Measurements from ENCODE around the gene DYNC1LI1.
A peak's percentile ranks its signal among the peaks of the same experiment; 100 is the strongest.
"Not testable (repeated sequence)": the region's sequence is repeated elsewhere in the genome, so short reads cannot be mapped to it uniquely, and the experiment has no call there.

The DYNC1LI1 gene

GRCh38 chr3:32583708-32584107 lies 13.1 kb upstream of the DYNC1LI1 start:
- DNase-seq (ENCODE audit: low spot score): no peak

GRCh38 chr3:32578669-32579068 lies 8.0 kb upstream of the DYNC1LI1 start:
- not testable (repeated sequence) for DNase-seq (ENCODE audit: low spot score)

DNA sequence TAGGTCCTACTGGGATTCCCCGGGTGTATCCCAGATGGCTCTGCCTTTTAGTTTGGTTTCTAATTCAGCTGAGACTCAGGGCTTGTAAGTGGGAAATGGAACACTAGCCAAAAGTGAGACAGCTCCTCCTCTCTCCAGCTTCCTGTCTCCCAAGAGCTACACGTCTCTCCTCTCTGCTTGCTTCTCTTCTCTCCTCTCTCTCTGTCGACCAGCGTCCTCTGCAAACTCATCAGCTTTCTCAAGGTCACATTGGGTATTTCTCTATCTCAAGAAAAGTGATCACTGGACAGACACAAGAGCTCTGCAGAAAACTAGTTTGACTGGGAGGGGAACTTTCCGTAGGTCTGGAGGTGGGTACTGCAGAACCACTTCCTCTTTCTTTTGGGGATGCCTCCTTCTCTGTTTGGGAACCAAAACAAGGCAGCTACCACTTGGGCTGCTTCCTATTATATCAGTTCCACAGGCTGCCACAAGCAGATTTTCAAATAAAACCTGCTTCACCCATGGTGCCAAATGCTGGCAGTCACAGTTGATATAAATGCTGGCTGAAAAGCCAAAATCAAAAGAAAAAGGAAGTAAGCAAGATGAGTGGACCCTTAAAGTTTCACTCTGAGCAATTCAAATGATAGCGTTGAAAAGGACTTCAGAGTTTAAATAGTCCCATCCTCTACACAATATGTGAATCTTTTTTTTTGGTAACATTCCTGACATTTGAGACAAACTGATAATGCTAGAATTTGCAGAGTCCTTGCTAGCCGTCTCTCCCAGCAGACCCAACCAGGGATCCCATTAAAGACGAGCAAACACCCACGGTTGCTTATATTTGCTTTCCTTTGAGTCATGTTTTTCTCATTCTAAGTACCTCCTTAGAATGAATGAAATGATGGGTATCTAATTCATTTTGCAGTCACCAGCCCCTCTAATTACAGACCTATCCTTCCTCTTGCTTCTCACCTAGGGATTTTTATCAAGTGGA lies 7.2 kb upstream of the DYNC1LI1 start:
- DNase-seq (ENCODE audit: low spot score): peak; percentile 18

- no peak for DNase-seq (ENCODE audit: low spot score)
Measured at GRCh38 chr3:32577174-32577573, 6.5 kb upstream of the DYNC1LI1 start.

DNA sequence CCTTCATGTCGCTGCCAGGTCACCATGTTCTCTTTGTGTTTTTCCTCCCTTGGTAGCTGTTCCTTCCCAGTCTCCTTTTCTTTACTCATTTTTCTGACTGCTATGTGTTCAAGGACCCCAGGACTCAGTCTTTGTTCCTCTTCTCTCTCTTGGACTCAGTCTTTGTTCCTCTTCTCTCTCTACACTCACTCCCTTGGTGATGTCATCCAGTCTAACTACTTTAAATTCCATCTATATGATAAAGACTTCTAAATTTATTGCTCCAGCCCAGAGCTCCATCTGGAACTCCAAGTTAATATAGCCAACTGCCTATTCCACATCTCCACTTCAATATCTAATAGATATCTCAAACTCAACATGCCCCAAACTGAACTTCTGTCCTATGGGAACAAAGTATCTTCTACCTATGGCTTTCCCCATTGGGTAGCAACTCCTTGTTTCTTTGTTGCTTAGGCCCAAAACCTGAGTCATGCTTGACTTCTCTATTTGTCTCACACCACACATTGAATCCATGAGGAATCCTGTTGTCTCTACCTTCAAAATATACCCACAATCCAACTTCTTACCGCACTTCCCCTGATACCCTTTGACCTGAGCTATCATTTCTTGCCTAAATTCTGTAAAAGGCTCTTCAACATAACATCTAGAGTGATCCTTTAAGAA lies 4.9 kb upstream of the DYNC1LI1 start:
- DNase-seq (ENCODE audit: low spot score): no peak

- no peak for DNase-seq (ENCODE audit: low spot score)
Measured at GRCh38 chr3:32571192-32571485, 481 bp upstream of the DYNC1LI1 start.

GRCh38 chr3:32569540-32570420 lies 878 bp downstream of the DYNC1LI1 start:
- peak; percentile 13 for DNase-seq (ENCODE audit: low spot score)

GRCh38 chr3:32568953-32569352 lies 1.7 kb downstream of the DYNC1LI1 start:
- no peak for DNase-seq (ENCODE audit: low spot score)

GRCh38 chr3:32564195-32564594 lies 6.5 kb downstream of the DYNC1LI1 start:
- DNase-seq (ENCODE audit: low spot score): no peak

DNA sequence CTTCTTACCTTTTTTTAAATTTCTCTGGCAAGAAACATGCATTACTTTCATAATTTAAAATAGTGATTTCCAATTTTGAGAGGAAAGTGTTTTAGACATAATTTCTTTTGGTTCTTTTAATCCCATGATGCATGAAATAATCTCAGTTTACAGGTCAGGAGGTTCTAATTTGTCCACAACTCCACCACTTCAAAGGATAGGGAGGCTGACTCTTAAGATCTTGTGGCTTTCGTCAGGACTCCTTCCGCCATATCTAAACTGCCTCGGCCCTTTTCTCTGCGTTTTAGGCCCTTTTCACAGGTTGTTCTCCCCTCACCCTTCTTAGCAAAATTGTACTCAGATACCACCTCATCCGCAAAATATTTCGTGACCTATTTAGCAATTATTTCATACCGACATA lies 8.0 kb downstream of the DYNC1LI1 start:
- no peak for DNase-seq (ENCODE audit: low spot score)

DNA sequence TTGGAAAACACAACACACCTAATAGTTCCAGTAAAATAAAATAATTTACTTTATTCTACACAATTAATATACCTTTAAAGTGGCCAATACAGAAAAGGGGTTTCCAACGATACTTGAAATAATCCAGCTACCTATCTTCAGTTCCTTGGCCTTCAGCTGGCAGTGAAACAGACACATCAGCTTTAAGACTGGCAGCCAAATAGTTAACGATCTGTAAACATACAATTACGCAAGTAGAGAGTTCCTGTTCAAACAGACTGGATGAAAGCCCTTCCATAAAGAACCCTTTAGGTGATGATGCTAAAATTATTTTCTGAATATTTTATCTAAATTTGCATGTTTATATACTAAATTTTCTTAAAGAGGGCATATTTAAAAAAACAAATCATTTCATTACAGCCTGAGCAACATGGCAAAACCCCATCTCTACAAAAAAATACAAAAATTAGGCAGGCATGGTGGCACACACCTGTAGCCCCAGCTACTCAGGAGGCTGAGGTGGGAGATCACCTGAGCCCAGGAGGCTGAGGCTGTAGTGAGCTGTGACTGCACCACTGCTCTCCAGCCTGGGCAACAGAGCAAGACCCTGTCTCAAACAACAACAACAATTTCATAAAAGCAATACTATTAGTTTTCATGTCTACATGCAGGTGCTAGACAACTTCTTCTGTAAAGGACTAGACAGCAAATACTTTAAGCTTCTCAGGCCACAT lies 12.9 kb downstream of the DYNC1LI1 start:
- no peak for DNase-seq (ENCODE audit: low spot score)

- DNase-seq (ENCODE audit: low spot score): no peak
Measured at GRCh38 chr3:32556332-32556731, 14.3 kb downstream of the DYNC1LI1 start.

GRCh38 chr3:32553973-32554372 lies 16.7 kb downstream of the DYNC1LI1 start:
- no peak for DNase-seq (ENCODE audit: low spot score)

- DNase-seq (ENCODE audit: low spot score): no peak
Measured at GRCh38 chr3:32553459-32553858, 17.2 kb downstream of the DYNC1LI1 start.

DNA sequence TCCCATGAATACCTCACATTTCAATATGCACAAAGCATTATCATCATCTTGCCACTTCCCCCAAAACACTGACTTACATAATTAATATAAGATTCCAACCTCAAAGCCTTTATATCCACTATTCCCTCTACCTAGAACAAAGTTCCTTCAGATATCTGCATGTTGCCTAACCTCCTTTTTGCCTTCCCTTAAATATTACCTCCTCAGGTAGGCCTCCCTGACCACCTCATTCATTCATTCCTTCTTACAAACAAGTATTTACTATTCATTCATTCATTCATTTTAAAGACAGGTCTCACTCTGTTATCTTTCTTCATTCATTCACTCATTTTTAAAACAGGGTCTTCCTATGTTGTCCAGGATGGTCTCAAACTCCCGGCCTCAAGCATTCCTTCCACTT lies 18.6 kb downstream of the DYNC1LI1 start:
- DNase-seq (ENCODE audit: low spot score): no peak

DNA sequence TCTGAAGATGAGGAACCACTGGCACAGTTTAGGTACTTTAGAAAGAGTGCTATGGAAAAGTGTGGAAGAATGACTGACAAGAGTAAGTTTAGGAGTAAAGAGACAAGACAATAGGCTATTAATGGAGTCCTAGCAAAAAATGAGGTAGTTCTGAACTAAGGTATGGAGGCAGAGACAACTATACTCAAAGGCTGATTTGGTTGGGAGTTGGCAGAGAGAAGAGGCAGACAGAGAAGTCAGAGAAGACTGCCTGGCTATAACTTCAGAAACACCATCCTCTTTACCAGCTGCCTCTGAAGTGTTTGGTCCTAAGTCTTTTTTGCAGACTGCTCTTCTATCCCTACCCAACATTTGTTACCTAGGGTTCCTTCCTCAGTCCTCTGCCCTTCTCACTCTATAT lies 19.2 kb downstream of the DYNC1LI1 start:
- DNase-seq (ENCODE audit: low spot score): no peak

- DNase-seq (ENCODE audit: low spot score): no peak
Measured at GRCh38 chr3:32551087-32551486, 19.6 kb downstream of the DYNC1LI1 start.

DNA sequence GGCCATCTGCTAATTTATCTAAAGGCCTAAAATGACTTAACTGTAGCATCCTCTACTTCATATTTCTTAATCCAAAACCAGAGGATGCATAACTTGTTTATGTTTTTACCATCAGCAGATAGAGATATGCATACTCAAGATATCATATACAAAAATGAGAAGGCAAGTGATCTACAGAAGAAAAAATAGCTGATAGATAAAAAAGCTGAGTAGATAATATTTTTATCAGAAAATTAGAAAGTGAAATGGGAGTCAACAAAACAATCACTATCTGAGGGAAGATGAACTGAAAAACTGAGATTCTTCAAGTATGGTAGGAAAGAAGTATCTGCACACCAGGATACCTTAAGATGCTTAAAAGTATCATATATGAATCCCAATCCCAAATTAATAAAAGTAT lies 25.4 kb downstream of the DYNC1LI1 start:
- no peak for DNase-seq (ENCODE audit: low spot score)

- no peak for DNase-seq (ENCODE audit: low spot score)
Measured at GRCh38 chr3:32544894-32545293, 25.8 kb downstream of the DYNC1LI1 start.

GRCh38 chr3:32542807-32543206 lies 27.9 kb downstream of the DYNC1LI1 start:
- DNase-seq (ENCODE audit: low spot score): no peak

DNA sequence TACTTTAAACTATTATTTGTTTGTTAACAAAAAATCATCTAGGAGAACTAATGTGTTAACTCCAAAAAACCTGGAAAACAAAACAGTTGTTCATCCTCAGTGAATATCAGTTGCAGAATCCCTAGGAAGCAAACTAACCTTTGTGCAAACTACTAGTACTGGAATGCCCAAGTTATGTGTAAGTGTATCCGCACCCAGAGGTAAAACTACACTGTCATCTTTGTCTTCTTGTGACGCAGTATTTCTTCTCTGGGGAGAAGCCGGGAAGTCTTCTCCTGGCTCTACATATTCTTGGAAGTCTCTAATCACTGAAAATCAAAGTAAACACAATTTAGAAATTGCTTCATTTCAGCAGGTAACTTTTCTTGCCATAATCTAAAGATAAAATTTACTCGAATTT lies 29.8 kb downstream of the DYNC1LI1 start:
- no peak for DNase-seq (ENCODE audit: low spot score)

DNA sequence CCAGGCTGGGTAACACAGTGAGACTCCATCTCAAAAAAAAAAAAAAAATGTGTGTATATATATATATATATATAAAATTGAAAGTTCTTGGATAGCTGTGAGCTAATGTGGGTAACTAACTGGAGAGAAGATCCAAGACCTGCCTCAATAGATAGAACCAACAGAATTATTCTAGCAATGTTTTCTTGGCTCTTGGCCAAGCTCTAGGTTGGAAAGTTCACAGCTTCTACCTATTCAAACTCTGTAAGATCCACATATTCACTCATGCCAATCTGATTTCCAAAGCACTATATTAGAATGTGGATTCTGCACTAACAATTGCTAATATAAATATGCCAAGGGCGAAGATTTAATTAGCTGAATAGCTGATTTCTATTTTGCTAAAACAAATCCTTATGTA lies 38.2 kb downstream of the DYNC1LI1 start:
- no peak for DNase-seq (ENCODE audit: low spot score)

Data from CD4-positive, alpha-beta T cell treated with Interleukin-15 for 4 hours (primary cell).